DOHH2 (cell line): ENCODE data around the gene C1orf174.

Source experiments
- EZH2phosphoT487 ChIP-seq: fragments of 200-600 bp; sonication (generic); IDR thresholded peaks from 2 replicates; pipeline ENCODE4 v1.6.1; 2017; ENCODE audit warnings: borderline replicate concordance, mild to moderate bottlenecking, antibody characterized with exemption, low read length, moderate library complexity, mixed read lengths
- TF ChIP-seq, protein P1 (sequence below): fragments of 200-600 bp; sonication (generic); IDR thresholded peaks from one replicate; pipeline ENCODE4 v1.5.1; 2014; ENCODE audit warnings: antibody characterized with exemption, mild to moderate bottlenecking, low read depth, low read length; ENCODE audit not compliant: poor library complexity, severe bottlenecking

DNA sequence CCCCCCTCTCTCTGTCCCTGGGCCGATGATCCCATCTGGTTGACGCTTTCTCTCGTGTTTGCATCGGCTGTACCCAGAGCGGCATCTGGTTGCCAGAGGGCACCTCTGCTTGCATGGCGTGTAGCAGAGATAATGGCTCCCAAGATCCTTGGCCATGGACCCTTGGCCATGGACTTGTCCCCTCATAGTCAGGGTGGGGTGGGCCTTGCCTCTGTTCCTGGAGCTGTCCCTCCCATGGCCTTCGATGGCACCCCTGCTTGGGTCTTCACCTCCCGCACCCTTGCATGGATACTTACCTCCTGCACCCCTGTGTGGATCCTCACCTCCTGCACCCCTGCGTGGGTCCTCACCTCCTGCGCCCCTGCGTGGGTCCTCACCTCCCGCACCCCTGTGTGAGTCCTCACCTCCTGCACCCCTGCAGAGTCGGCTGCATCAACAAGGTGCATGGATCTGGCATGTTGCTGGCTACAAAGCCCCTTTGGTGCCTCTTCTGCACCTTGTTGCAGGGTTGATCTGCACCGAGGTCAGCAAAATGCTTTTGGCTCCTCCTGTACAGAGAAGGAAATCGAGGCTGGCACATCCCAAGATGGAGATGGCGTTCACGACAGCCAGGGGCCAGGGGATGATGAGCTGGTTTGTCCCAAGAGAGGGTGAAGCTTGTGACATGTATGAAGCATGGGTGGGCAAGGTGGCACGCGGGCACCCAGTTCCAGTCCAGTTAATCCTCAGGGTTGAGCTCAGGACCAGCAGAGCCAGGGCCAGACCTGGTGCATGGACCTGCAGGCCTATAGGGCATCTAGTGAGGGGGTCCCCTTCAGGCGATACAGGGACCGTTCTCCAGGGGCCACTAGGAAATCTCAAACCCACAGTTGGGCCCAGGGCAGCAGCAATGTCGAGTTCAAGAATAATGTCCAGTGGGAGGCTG, 46.1 kb upstream of the C1orf174 start:
- TF ChIP-seq, protein P1, sequence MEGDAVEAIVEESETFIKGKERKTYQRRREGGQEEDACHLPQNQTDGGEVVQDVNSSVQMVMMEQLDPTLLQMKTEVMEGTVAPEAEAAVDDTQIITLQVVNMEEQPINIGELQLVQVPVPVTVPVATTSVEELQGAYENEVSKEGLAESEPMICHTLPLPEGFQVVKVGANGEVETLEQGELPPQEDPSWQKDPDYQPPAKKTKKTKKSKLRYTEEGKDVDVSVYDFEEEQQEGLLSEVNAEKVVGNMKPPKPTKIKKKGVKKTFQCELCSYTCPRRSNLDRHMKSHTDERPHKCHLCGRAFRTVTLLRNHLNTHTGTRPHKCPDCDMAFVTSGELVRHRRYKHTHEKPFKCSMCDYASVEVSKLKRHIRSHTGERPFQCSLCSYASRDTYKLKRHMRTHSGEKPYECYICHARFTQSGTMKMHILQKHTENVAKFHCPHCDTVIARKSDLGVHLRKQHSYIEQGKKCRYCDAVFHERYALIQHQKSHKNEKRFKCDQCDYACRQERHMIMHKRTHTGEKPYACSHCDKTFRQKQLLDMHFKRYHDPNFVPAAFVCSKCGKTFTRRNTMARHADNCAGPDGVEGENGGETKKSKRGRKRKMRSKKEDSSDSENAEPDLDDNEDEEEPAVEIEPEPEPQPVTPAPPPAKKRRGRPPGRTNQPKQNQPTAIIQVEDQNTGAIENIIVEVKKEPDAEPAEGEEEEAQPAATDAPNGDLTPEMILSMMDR, result no peak
- no peak for TF ChIP-seq EZH2phosphoT487
